ENCODE measurements around the gene RNASEH1. TPM values are rescaled to one million over a fixed set of nuclear protein-coding genes. Genes with fewer than 3 reads are reported as not detected.
A peak's percentile ranks its signal among the peaks of the same experiment; 100 is the strongest.
"Not testable (repeated sequence)": the region's sequence is repeated elsewhere in the genome, so short reads cannot be mapped to it uniquely, and the experiment has no call there.

The RNASEH1 gene
- polyA plus RNA-seq, 1 donor: 20.2 TPM

DNA sequence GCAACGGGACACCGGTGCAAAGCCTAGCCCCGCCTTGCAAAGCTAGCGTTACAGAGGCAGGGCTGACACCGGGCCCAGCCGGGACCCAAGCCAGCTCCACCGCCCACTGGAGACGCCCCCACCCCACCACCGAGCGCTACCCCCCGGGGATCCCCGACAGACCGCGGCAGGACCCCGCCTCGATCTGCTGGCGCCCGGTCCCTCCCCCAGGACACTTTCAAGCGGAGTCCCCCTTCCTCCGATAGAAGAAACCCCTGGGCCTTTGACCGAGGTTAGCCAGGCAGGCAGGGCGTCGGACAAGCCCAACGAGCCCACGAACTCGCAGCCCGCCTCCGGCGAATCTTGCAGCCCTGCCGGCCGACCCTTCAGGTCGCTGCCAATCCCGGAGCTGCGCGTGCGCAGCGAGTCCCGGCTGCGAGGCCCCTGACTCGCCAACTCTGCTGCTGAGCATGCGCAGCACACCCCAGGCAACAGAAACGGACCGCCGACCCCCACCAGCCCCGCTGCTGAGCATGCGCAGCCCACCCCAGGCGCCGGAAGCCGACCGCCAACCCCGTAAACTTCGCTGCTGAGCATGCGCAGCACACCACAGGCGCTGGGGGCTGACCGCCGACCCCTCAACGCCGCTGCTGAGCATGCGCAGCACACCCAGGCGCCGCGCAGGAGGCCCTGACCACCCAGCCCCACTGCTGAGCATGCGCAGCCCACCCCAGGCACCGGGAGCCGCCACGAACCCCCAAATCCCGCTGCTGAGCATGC, 39.5 kb downstream of the RNASEH1 start:
- peak; percentile 100 for DNase-seq

- no peak for DNase-seq
Observed at GRCh38 chr2:3517948-3518495, 40.1 kb downstream of the RNASEH1 start.

DNA sequence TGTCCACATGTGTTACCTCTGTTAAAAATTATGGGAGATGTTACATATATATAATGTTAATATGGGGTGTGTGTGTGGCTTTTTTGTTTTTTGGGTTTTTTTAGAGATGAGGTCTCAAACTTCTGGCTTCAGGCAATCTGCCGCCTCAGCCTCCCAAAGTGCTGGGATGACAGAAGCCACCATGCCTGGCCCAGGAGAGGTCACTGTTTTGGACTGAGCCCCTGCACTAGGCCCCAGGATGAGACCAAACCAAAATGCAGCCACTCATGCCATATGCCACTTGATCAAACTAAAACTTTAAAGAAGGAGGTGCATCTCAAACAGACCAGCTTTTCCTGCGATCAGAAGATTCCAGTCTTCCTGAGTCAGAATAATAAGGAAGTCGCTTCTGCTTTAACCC, 41.3 kb downstream of the RNASEH1 start:
- no peak for DNase-seq

GRCh38 chr2:3515438-3515837, 42.7 kb downstream of the RNASEH1 start:
- DNase-seq: not testable (repeated sequence)

GRCh38 chr2:3513026-3513810, 44.9 kb downstream of the RNASEH1 start:
- DNase-seq: no peak

GRCh38 chr2:3512086-3512485, 46.0 kb downstream of the RNASEH1 start:
- DNase-seq: no peak

DNA sequence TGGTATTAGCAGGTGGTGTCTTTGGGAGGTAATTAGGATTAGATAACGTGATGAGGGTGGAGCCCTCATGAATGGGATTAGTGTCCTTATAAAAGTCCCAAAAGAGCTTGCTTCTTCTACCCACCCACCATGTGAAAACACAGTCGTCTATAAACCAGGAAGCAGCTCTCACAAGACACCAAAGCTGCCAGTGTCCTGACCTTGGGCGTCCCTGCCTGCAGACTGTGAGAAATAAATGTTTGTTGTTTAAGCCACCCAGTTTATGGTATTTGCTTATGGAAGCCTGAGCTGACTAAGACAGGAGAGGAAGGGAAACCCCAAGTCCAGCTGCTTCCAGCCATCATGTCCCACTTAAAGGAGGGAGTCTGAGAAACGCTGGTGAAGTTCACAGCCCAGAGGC, 52.4 kb downstream of the RNASEH1 start:
- no peak for DNase-seq

DNA sequence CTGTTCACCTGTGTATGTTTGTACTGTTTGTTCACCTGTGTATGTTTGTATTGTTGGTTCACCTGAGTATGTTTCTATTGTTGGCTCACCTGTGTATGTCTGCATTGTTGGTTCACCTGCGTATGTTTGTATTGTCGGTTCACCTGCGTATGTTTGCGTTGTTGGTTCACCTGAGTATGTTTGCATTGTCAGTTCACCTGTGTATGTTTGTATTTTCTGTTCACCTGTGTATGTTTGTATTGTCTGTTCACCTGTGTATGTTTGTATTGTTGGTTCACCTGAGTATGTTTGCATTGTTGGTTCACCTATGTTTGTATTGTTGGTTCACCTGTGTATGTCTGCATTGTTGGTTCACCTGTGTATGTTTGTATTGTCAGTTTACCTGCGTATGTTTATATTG, 53.4 kb downstream of the RNASEH1 start:
- no peak for DNase-seq

- no peak for DNase-seq
Observed at GRCh38 chr2:3503483-3503882, 54.6 kb downstream of the RNASEH1 start.

DNA sequence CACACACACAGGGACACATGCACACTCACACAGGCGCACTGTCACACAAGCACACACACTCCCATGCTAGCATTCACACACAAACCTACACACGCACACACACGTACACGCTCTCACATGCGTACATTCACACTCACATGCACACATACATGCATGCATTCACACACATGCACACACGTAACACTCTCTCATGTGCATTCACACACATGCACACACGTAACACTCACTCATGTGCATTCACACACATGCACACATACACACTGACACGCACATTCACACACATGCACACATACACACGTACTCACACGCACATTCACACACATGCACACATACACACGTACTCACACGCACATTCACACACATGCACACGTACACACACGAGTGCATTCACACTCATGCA, 55.1 kb downstream of the RNASEH1 start:
- DNase-seq: no peak

- DNase-seq: no peak
Observed at GRCh38 chr2:3500326-3500899, 57.7 kb downstream of the RNASEH1 start.

DNA sequence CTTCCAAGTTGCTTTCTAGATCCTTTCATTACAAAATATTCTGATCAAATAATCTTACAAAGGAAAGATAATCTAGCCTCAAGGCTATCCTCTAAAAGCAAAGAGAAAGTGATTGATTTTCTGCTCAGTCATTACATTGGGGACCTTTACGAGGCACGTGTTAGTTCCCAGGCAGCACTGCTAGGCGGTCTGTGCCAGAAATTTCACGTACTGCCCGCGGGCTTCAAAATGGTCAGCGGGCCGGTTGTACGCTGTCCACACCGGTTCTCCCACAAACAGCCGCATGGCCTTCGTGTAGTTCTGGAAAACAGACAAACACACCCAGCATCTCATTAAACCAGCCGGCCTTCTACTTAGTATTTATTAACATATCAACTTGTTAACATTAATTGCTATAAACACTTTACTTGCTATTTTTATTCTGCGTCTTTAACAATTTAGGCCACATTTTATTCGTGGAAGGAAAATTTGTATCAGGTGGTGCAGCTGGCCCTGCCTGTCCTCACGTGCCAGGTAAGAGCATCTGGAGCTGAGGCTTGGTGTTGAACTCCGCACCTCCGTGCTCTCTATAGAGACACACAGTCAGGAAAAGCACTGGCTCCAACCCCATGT, 59.2 kb downstream of the RNASEH1 start:
- no peak for DNase-seq

DNA sequence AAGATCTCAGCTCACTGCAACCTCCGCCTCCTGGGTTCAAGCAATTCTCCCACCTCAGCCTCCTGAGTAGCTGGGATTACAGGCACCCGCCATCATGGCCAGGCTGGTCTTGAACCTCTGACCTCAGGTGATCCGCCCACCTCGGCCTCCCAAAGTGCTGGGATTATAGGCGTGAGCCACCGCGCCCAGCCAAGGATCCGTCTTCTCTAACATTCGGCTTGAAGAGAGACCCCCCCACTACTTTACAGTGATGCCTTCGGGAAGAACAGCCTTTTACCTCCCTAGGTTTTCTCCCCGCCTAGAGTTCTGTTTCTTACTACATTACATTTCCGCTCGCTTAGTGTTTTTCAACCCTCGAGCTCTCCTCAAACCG, 61.4 kb downstream of the RNASEH1 start:
- not testable (repeated sequence) for DNase-seq

Other genes starting within 250 kb of the RNASEH1 start
- gene EIPR1, start 180.5 kb downstream of the RNASEH1 start, polyA plus RNA-seq (ENCODE audit: insufficient read length): 16.4 TPM
- 83.0 TPM for gene TRAPPC12, start 178.6 kb downstream of the RNASEH1 start, polyA plus RNA-seq (ENCODE audit: insufficient read length)
- 65.4 TPM for gene ADI1, start 38.8 kb downstream of the RNASEH1 start, polyA plus RNA-seq (ENCODE audit: insufficient read length)
- gene RPS7, start 16.9 kb upstream of the RNASEH1 start, polyA plus RNA-seq (ENCODE audit: insufficient read length): 1,844 TPM
- gene COLEC11, start 36.8 kb upstream of the RNASEH1 start, polyA plus RNA-seq (ENCODE audit: insufficient read length): 0.56 TPM
- not detected for gene ALLC, start 99.9 kb upstream of the RNASEH1 start, polyA plus RNA-seq (ENCODE audit: insufficient read length)
- 0.46 TPM for gene DCDC2C, start 145.2 kb upstream of the RNASEH1 start, polyA plus RNA-seq (ENCODE audit: insufficient read length)

Data from hindlimb muscle (tissue), 1 donor.